Fibroblast of skin of scalp (primary cell): Measurements from ENCODE around the gene INTS4. TPM values are rescaled to one million over a fixed set of nuclear protein-coding genes. Genes with fewer than 3 reads are reported as not detected.
"Not testable (repeated sequence)": the region's sequence is repeated elsewhere in the genome, so short reads cannot be mapped to it uniquely, and the experiment has no call there.

Experiments
- DNase-seq: peaks from one replicate; pipeline ENCODE4 v3.0.0-alpha.2; 2013
- polyA plus RNA-seq, 2 experiments: library from polyadenylated mRNA; unstranded; fragments of 120-200 nt; gene quantifications; one replicate each; pipeline ENCODE4 v1.2.1, GENCODE V29; 2013; ENCODE audit not compliant: insufficient read length in 2 of 2

INTS4 gene
- polyA plus RNA-seq (2013, experiment 1 of 2; ENCODE audit: insufficient read length), result 23.6 TPM
- 20.7 TPM for polyA plus RNA-seq (2013, experiment 2 of 2; ENCODE audit: insufficient read length)

- DNase-seq, result peak; percentile 100
Observed at GRCh38 chr11:77994434-77995362, at the start of gene INTS4. INTS4 (minus strand) TSS chr11:77994668; CDS start chr11:77994643, 25 bp downstream.

DNA sequence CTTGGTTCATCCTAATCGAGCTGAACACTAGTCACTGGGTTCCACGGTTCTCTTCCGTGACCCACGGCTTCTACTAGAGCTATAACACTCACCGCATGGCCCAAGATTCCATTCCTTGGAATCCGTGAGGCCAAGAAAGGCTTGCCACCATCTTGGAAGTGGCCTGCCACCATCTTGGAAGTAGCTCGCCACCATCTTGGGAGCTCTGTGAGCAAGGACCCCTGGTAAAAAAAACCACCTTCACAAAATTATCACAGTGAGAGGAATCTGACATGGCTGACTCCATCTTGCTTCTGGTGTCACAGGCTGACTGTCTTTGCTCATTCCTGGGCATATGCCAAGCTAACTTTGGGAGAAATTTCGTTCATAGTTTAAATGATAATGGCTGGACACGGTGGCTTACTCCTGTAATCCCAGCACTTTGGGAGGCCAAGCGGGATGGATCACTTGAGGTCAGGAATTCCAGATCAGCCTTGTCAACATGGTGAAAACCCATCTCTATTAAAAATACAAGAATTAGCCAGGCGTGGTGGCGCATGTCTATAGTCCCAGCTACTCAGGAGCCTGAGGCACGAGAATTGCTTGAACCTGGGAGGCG is 47.5 kb upstream of the INTS4 start:
- DNase-seq, result peak; percentile 8

DNA sequence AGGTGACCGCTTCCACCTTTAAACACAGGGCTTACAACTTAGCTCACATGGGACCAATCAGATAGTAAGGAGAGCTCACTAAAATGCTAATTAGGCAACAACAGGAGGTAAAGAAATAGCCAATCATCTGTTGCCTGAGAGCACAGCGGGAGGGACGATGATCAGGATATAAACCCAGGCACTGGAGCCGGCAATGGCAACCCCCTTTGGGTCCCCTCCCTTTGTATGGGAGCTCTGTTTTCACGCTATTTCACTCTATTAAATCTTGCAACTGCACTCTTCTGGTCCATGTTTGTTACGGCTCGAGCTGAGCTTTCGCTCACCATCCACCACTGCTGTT is 46.9 kb upstream of the INTS4 start:
- DNase-seq, result not testable (repeated sequence)

DNA sequence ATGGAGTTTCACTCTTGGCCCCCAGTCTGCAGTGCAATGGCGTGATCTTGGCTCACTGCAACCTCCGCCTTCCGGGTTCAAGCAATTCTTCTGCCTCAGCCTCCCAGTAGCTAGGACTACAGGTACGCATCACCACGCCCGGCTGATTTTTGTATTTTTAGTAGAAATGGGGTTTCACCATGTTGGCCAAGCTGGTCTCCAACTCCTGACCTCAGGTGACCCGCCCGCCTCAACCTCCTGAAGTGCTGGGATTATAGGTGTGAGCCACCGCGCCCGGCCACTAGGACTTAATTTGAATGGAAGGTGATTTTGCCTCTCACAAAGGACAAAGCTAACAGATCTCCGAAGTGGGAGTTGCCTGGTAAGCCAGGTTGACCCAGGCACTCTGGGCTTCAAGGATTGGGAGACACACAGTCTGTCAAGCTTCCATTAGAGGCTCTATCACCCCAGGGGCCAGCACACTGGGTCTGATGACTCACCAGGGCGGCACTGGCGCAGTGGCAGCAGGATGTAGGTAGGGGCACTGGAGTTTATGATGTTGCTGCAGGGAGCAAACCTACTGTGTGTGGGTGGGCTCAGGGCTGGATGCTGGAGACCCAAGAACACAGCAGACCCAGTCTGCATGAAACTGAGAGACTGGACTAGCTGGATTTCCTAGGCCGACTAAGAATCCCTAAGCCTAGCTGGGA is 46.4 kb upstream of the INTS4 start:
- DNase-seq, result no peak

GRCh38 chr11:78039919-78040671 is 45.6 kb upstream of the INTS4 start:
- DNase-seq, result peak; percentile 92

- no peak for DNase-seq
Observed at GRCh38 chr11:78039391-78039918, 45.0 kb upstream of the INTS4 start.

- no peak for DNase-seq
Observed at GRCh38 chr11:78038697-78039313, 44.3 kb upstream of the INTS4 start.

DNA sequence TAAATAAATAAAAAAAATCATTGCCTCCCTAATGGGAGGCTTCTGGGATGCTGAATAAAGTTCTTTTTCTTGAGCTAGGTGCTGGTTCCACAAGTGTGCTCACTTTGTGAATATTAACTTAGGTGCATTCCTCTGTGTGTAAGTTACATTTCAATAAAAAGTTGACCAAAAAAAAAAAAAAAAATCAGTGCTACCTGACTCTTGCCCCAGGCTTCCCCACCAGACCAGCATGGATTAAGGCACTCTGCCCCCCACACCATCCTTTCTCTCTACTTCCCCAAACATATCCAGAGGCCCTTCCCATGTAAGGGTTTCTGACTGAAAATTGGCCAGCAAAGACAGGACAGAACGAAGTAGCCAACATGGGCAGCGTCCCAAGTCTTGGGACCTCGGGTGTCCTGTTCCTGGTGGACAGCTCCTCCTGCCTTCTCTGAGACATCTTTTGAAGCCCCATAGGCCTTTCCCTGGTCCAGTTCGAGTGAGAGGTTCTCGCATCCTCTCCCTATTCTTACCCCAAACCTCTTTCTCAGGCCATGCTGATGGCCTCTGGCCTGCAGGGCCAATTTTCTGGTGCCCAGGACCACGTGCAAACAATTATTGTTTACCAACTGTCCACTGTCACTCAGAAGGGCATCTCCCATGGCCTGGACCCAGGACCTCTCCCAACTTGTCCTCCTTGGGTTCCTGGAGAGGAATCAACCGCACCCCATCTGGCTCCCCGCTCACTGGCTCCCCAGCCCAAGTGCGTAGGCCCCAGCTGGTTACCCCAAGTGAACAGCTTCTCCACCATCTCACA is 43.6 kb upstream of the INTS4 start:
- no peak for DNase-seq

DNA sequence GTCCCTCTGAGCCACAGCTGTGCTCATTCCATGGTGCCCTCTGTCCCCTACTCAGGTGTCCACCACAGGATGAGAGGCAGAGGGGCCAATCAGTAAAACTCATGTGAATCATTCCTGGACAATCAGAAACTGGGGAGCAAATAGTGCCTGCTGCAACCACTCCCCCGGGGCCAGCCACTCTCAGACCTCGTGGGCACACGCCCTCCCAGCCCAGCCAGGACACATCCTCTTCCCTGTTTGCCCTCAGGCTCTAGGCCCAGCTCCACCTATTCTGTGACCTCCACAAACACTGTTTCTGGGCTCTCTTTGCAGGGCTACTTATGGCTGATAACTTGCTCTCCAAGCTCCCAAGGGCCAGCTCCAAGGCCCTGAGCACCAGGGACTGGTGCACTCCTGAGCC is 42.6 kb upstream of the INTS4 start:
- DNase-seq, result no peak

- no peak for DNase-seq
Observed at GRCh38 chr11:78036313-78036712, 41.8 kb upstream of the INTS4 start.

- no peak for DNase-seq
Observed at GRCh38 chr11:78034623-78035022, 40.2 kb upstream of the INTS4 start.

- DNase-seq, result no peak
Observed at GRCh38 chr11:78033040-78033439, 38.6 kb upstream of the INTS4 start.

DNA sequence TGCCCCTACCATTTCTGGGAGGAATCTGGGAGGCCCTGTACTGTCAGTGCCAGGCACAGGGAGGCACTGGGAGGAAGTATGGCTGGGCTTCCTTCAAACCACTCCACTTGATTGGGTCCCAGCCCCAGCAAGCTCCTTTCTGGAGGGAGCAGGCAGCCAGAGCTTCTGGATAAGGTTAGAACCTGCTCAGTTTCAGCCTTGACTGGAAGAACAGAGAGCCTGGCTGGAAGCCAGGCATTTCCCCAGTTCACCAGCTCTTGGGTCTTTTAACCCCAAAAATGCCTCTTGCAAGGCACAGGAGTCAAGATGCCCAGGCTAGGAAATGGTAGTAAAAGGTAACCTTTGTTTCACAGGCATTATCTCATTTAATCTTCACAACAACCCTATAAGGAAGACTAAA is 37.6 kb upstream of the INTS4 start:
- no peak for DNase-seq

DNA sequence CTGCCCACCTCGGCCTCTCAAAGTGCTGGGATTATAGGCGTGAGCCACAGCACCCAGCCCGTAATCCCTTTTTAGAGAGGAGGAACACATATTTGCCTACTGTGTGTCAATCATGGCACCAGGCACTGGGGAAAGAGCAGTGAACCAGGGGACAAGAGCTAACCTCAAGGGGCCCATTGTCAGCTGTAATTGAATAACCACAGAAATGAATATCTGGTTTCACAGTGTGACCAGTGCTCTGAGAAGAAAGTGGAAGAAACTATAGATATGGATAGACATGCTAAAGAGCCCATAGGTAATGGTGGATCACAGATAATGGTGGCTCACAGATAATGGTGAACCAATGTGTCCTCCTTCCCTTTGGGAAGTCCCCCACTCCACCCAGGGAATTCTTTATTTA is 37.2 kb upstream of the INTS4 start:
- DNase-seq, result no peak

GRCh38 chr11:78030429-78031325 is 36.2 kb upstream of the INTS4 start:
- peak; percentile 55 for DNase-seq

DNA sequence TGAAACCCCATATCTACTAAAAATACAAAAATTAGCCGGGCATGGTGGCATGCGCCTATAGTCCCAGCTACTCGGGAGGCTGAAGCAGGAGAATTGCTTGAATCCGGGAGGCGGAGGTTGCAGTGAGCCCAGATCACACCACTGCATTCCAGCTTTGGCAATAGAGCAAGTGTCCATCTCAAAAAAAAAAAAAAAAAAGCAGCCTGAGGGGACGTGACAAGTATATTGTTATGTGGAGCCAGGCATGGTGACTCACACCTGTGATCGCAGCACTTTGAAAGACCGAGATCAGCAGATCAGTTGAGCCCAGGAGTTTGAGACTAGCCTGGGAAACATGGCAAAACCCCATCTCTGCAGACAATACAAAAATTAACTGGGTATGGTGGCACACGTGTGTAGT is 34.0 kb upstream of the INTS4 start:
- not testable (repeated sequence) for DNase-seq

DNA sequence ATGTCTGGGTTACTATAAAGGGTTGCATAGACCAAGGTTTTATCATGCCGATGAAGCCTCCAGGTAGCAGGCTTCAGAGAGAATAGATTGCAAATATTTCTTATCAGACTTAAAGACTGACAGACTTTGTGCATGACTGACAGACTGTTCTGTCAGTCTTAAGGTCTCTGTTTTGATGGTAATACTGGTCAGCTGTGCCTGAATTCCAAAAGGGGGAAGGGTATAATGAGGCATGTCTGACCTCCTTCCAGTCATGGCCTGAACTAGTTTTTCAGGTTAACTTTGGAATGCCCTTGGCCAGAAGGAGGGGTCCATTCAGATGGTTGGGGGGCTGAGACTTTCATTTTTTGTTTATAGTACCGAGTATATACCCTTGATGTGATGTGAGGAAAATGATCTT is 33.3 kb upstream of the INTS4 start:
- no peak for DNase-seq

GRCh38 chr11:78025378-78025777 is 30.9 kb upstream of the INTS4 start:
- no peak for DNase-seq

DNA sequence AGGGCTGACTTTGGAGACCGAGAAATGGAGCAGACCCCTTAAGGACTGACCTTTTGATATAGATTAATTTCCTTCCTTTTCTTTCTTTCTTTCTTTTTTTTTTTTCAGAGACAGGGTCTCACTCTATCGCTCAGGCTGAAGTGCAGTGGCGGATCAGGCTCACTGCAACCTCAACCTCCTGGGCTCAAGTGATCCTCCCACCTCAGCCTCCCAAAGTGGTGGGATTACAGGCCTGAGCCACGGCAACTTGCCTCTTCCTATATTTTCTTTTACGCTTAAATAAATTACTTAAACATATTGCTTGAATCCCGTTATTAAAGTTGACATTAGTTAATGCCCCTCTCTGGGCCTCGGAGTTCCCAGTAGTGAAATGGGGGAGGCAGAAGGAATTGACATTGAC is 29.0 kb upstream of the INTS4 start:
- DNase-seq, result no peak
